Ectodermal cell (in vitro differentiated cells): ENCODE results near the gene IVNS1ABP.

Experiments used
- H3K27ac ChIP-seq: 2 replicates; pipeline ENCODE4 v1.7.0; 2013; ENCODE audit warnings: mild to moderate bottlenecking, low read depth, low read length; ENCODE audit not compliant: insufficient read depth, poor library complexity, severe bottlenecking
- H3K27me3 ChIP-seq: 2 replicates; pipeline ENCODE4 v1.7.0; 2013; ENCODE audit warnings: mild to moderate bottlenecking, low read length; ENCODE audit not compliant: insufficient read depth, control insufficient read depth, poor library complexity, severe bottlenecking
- H3K36me3 ChIP-seq: one replicate; pipeline ENCODE4 v1.7.0; 2013; ENCODE audit warnings: low read length; ENCODE audit not compliant: control insufficient read depth, insufficient read depth
- H3K4me1 ChIP-seq: one replicate; pipeline ENCODE4 v1.7.0; 2013; ENCODE audit warnings: low read length; ENCODE audit not compliant: control insufficient read depth, insufficient read depth
- H3K4me3 ChIP-seq: 2 replicates; pipeline ENCODE4 v1.7.0; 2013; ENCODE audit warnings: low read depth, low read length, control low read depth; ENCODE audit not compliant: insufficient read depth
- H3K9me3 ChIP-seq: 2 replicates; pipeline ENCODE4 v1.7.0; 2013; ENCODE audit warnings: mild to moderate bottlenecking, low read length, moderate library complexity; ENCODE audit not compliant: control insufficient read depth
- WGBS, 2 experiments: methylation state at CpG; one replicate each; pipeline ENCODE4 v1.1.7; 2013; ENCODE audit warnings: missing lambda C conversion rate in 2 of 2; 5-methylcytosine and 5-hydroxymethylcytosine counted together

Gene IVNS1ABP

GRCh38 chr1:185349556-185349955 is 32.5 kb upstream of the IVNS1ABP start:
- Histone ChIP-seq H3K36me3 (no peaks in the 10 kb centered on the region), H3K4me3 (no peak overlapping the region), H3K4me1 (no peaks in the 10 kb centered on the region), H3K27ac (no peak overlapping the region), H3K9me3 (no peaks in the 10 kb centered on the region), H3K27me3 (no peaks in the 10 kb centered on the region)
- 89 to 95% methylated on average over 2 of the region's 2 CpGs for WGBS, 2 experiments

- WGBS, 2 experiments, result 92 to 95% methylated on average over 1 of the region's 1 CpG
- Histone ChIP-seq H3K27me3 (no peaks in the 10 kb centered on the region), H3K4me3 (no peak overlapping the region), H3K27ac (no peak overlapping the region), H3K9me3 (no peaks in the 10 kb centered on the region), H3K36me3 (no peaks in the 10 kb centered on the region), H3K4me1 (no peaks in the 10 kb centered on the region)
These were observed 31.9 kb upstream of the IVNS1ABP start for GRCh38 chr1:185348985-185349384.

GRCh38 chr1:185348296-185348695 is 31.3 kb upstream of the IVNS1ABP start:
- Histone ChIP-seq H3K4me1 (no peaks in the 10 kb centered on the region), H3K36me3 (no peaks in the 10 kb centered on the region), H3K9me3 (no peaks in the 10 kb centered on the region), H3K4me3 (no peak overlapping the region), H3K27me3 (no peaks in the 10 kb centered on the region), H3K27ac (no peak overlapping the region)
- 80 to 85% methylated on average over 1 of the region's 1 CpG for WGBS, 2 experiments

GRCh38 chr1:185345913-185346720 is 29.1 kb upstream of the IVNS1ABP start:
- no peaks in the 10 kb centered on the region for H3K36me3 ChIP-seq
- no peaks in the 10 kb centered on the region for H3K9me3 ChIP-seq
- 88 to 91% methylated on average over 4 of the region's 4 CpGs for WGBS, 2 experiments

GRCh38 chr1:185343306-185343705 is 26.3 kb upstream of the IVNS1ABP start:
- 88 to 98% methylated on average over 3 to 5 of the region's 5 CpGs for WGBS, 2 experiments
- Histone ChIP-seq H3K36me3 (no peaks in the 10 kb centered on the region), H3K27ac (no peak overlapping the region), H3K9me3 (no peaks in the 10 kb centered on the region), H3K27me3 (no peaks in the 10 kb centered on the region), H3K4me3 (no peak overlapping the region), H3K4me1 (no peaks in the 10 kb centered on the region)

More at GRCh38 chr1:185345913-185346720, 29.1 kb upstream of the IVNS1ABP start:
- Histone ChIP-seq H3K27ac (no peak overlapping the region), H3K4me1 (no peaks in the 10 kb centered on the region), H3K27me3 (no peaks in the 10 kb centered on the region), H3K4me3 (no peak overlapping the region)

GRCh38 chr1:185342672-185343259 is 25.7 kb upstream of the IVNS1ABP start:
- WGBS, 2 experiments, result 88 to 91% methylated on average over 3 of the region's 3 CpGs

GRCh38 chr1:185342017-185342416 is 25.0 kb upstream of the IVNS1ABP start:
- Histone ChIP-seq H3K27me3 (no peaks in the 10 kb centered on the region), H3K36me3 (no peaks in the 10 kb centered on the region), H3K9me3 (no peaks in the 10 kb centered on the region), H3K4me1 (no peaks in the 10 kb centered on the region), H3K27ac (no peak overlapping the region), H3K4me3 (no peak overlapping the region)
- WGBS, 2 experiments, result 59 to 60% methylated on average over 2 of the region's 2 CpGs

More at GRCh38 chr1:185342672-185343259, 25.7 kb upstream of the IVNS1ABP start:
- Histone ChIP-seq H3K27ac (no peak overlapping the region), H3K27me3 (no peaks in the 10 kb centered on the region), H3K4me3 (no peak overlapping the region), H3K4me1 (no peaks in the 10 kb centered on the region), H3K36me3 (no peaks in the 10 kb centered on the region), H3K9me3 (no peaks in the 10 kb centered on the region)

- H3K4me1 ChIP-seq, result no peaks in the 10 kb centered on the region
- H3K27me3 ChIP-seq, result no peaks in the 10 kb centered on the region
- no peaks in the 10 kb centered on the region for H3K9me3 ChIP-seq
- H3K4me3 ChIP-seq, result no peak overlapping the region
- no peak overlapping the region for H3K27ac ChIP-seq
- H3K36me3 ChIP-seq, result no peaks in the 10 kb centered on the region
These were observed 24.2 kb upstream of the IVNS1ABP start for GRCh38 chr1:185341196-185341781.

GRCh38 chr1:185338719-185339622 is 21.9 kb upstream of the IVNS1ABP start:
- Histone ChIP-seq H3K4me3 (no peak overlapping the region), H3K27me3 (no peaks in the 10 kb centered on the region), H3K9me3 (no peaks in the 10 kb centered on the region), H3K36me3 (no peaks in the 10 kb centered on the region), H3K4me1 (no peaks in the 10 kb centered on the region), H3K27ac (no peak overlapping the region)
- WGBS, 2 experiments, result 95 to 97% methylated on average over 8 of the region's 8 CpGs
